ENCODE data around the gene OXSR1. TPM values are rescaled to one million over a fixed set of nuclear protein-coding genes. Genes with fewer than 3 reads are reported as not detected.
A peak's percentile ranks its signal among the peaks of the same experiment; 100 is the strongest.

OXSR1 gene
- total RNA-seq, 2 donors from 2014 or later: 16.1 to 23.7 TPM

DNA sequence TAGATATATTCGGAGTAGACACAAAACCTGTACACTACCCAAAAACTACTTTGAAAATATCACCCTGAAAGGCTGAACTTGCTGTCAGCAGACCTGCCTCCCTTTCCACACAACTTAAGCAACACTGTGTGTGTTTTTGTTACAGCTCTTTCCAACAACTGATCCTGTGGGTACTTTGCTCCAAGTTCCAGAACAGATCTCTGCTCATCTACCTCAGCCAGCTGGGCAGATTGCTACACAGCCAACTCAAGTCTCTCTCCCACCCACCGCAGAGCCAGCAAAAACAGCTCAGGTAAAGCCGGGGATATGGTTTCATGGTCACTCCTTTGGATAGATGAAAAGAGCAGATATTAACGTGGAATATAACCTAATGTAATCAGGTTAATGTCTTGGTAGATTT is 80.6 kb downstream of the OXSR1 start:
- no peak for ATAC-seq
- intact Hi-C loops (cut with DNase I): no loop called here
- no peaks in the 10 kb centered on the region for H3K9me3 ChIP-seq
- peaks cover 0 to 7% of the 10 kb centered on the region in 2 donors for H3K36me3 ChIP-seq (replicated peaks in 1 of 2; ENCODE audit: insufficient read depth in 1 of 2, low read depth in 2 of 2)
- no peaks in the 10 kb centered on the region for H3K27me3 ChIP-seq
- DNase-seq: no peak
- TF ChIP-seq, protein P1, sequence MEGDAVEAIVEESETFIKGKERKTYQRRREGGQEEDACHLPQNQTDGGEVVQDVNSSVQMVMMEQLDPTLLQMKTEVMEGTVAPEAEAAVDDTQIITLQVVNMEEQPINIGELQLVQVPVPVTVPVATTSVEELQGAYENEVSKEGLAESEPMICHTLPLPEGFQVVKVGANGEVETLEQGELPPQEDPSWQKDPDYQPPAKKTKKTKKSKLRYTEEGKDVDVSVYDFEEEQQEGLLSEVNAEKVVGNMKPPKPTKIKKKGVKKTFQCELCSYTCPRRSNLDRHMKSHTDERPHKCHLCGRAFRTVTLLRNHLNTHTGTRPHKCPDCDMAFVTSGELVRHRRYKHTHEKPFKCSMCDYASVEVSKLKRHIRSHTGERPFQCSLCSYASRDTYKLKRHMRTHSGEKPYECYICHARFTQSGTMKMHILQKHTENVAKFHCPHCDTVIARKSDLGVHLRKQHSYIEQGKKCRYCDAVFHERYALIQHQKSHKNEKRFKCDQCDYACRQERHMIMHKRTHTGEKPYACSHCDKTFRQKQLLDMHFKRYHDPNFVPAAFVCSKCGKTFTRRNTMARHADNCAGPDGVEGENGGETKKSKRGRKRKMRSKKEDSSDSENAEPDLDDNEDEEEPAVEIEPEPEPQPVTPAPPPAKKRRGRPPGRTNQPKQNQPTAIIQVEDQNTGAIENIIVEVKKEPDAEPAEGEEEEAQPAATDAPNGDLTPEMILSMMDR (IDR thresholded peaks at IDR 0.05): no peak
- TF ChIP-seq POLR2A (IDR thresholded peaks at IDR 0.05): no peak
- H3K4me3 ChIP-seq: no peak overlapping the region
- H3K4me1 ChIP-seq: no peaks in the 10 kb centered on the region
- WGBS, 2 donors: 83 to 91% methylated on average over 4 of the region's 4 CpGs
- H3K27ac ChIP-seq: no peak overlapping the region

DNA sequence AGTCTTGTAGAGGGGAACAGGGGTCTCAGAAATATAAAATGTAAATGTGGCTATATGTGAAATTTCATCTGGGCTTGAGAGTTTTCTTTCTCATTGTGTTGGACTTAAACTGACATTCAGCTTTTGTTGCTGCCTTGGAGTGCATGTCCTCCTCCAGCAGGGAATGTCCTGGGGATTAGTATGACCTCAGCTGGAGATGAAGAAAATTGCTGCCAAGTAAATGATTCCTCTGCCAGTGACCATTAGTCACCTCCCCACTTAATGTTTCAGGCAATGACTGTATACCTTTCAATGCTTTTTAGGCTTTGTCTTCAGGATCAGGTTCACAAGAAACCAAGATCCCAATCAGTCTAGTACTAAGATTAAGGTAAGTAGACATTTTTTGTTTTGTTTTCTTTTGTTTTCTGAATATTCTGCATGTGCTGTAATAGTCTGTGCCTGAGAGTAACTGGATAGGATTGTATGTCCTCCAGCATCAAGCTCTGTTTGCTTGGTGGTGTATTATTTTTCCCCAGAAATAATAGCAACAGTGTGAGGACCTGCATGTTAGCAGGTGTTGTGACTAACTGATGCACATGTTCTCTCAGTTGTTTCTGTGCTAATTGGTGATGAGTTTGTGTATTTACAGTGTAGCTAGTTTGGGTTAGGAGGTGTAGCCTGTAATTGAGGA is 82.2 kb downstream of the OXSR1 start:
- peak; percentile 48 for ATAC-seq
- intact Hi-C loops (cut with DNase I): no loop called here
- Histone ChIP-seq H3K27me3 (no peaks in the 10 kb centered on the region), H3K9me3 (no peaks in the 10 kb centered on the region), H3K4me3 (no peak overlapping the region), H3K27ac (no peak overlapping the region), H3K36me3 (replicated peaks in 1 of 2; ENCODE audit: insufficient read depth in 1 of 2, low read depth in 2 of 2) (peaks cover 0 to 17% of the 10 kb centered on the region in 2 donors), H3K4me1 (no peaks in the 10 kb centered on the region)
- DNase-seq: peak in 1 of 4 donors; percentile 21
- TF ChIP-seq, protein P1 (IDR thresholded peaks at IDR 0.05): peak in 1 of 7 experiments; percentile 10
- no peak for TF ChIP-seq POLR2A (IDR thresholded peaks at IDR 0.05)

DNA sequence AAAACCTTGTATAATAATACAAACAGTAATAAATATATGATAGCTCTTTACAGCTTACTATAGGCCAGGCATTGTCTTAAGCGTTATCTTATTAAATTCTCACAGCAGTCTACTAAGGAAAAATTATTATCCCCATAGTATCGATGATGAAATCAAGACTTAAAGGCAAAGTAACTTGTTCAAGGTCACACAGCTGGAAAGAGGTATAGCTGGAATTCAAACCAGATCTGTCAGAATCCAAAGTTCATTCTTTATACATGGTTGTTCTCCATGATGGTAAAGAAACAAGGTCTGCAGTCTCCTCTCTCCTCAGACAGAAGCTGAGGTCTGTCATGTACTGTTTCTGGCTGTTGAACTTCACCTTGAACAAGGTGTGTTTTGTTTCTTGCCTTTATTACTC is 84.9 kb downstream of the OXSR1 start:
- Histone ChIP-seq H3K9me3 (no peaks in the 10 kb centered on the region), H3K4me3 (no peak overlapping the region), H3K4me1 (no peaks in the 10 kb centered on the region), H3K27ac (no peak overlapping the region), H3K36me3 (replicated peaks in 1 of 2; ENCODE audit: insufficient read depth in 1 of 2, low read depth in 2 of 2) (peaks cover 0 to 30% of the 10 kb centered on the region in 2 donors), H3K27me3 (no peaks in the 10 kb centered on the region)
- DNase-seq (no peak), ATAC-seq (no peak)
- TF ChIP-seq POLR2A (IDR thresholded peaks at IDR 0.05): no peak
- TF ChIP-seq, protein P1 (IDR thresholded peaks at IDR 0.05): no peak
- intact Hi-C loops (cut with DNase I): no loop called here
- WGBS, 2 donors: 75 to 78% methylated on average over 2 of the region's 2 CpGs

DNA sequence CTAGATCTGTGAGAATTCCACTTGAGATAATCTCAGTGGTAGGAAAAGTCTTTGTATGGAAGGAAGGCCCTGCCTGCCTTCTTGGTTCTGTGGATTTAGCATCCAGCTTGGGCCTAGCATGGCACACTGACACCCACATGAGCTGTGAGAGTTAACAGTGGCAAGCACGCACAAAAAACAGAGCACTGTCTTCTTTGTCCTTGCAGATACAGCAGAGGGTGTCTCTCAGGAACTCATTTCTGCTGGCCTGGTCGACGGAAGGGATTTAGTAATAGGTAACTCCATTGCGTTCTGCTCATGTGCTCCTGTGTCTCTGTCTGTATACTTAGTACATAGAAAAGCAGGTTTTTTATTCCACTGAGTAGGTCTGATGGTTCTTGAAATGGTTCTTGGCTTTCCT is 85.9 kb downstream of the OXSR1 start:
- H3K36me3 ChIP-seq (replicated peaks in 1 of 2; ENCODE audit: insufficient read depth in 1 of 2, low read depth in 2 of 2): peaks cover 0 to 30% of the 10 kb centered on the region in 2 donors
- no peak overlapping the region for H3K4me3 ChIP-seq
- H3K4me1 ChIP-seq: no peaks in the 10 kb centered on the region
- H3K9me3 ChIP-seq: no peaks in the 10 kb centered on the region
- DNase-seq: no peak
- intact Hi-C loops (cut with DNase I): no loop called here
- 90 to 95% methylated on average over 4 of the region's 4 CpGs for WGBS, 2 donors
- no peak for TF ChIP-seq POLR2A (IDR thresholded peaks at IDR 0.05)
- TF ChIP-seq, protein P1 (IDR thresholded peaks at IDR 0.05): no peak
- no peaks in the 10 kb centered on the region for H3K27me3 ChIP-seq
- H3K27ac ChIP-seq: no peak overlapping the region
- no peak for ATAC-seq

DNA sequence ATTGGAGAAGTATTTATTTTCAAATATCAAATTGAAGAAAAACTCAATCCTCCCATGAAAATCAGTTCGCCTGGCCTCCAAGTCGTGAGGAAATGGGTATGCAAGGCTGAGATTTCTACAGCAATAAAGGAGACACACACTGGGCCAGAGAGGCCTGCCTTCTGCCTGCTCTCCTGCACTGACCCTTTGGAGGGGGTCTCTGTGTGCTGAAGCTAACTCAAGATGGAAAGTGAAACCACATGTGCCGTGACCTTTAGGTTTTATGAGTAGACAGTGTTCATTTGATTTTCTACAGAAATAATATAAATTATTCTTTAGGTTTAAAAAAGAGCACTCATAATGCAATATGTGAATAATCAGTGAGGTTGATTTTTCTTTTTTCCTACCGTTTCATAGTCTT is 88.4 kb downstream of the OXSR1 start:
- intact Hi-C loops (cut with DNase I): no loop called here
- Histone ChIP-seq H3K9me3 (no peaks in the 10 kb centered on the region), H3K4me1 (peaks cover 10% of the 10 kb centered on the region), H3K27ac (no peak overlapping the region), H3K27me3 (no peaks in the 10 kb centered on the region), H3K36me3 (replicated peaks in 1 of 2; ENCODE audit: insufficient read depth in 1 of 2, low read depth in 2 of 2) (peaks cover 0 to 26% of the 10 kb centered on the region in 2 donors), H3K4me3 (no peak overlapping the region)
- ATAC-seq (no peak), DNase-seq (no peak)
- 93 to 96% methylated on average over 4 of the region's 4 CpGs for WGBS, 2 donors
- TF ChIP-seq, protein P1 (IDR thresholded peaks at IDR 0.05): no peak
- no peak for TF ChIP-seq POLR2A (IDR thresholded peaks at IDR 0.05)

Data from body of pancreas (tissue), 4 donors.